NCI-H2029 treated with DMSO at 0.1 percent for 48 hours (cell line): ENCODE data around the gene ZNF414.
"Not testable (repeated sequence)": the region's sequence is repeated elsewhere in the genome, so short reads cannot be mapped to it uniquely, and the experiment has no call there.

Experiments used
- DNase-seq: peaks from one replicate; lab custom pipeline; 2025; lab: John Stamatoyannopoulos, UW

ZNF414 gene, protein sequence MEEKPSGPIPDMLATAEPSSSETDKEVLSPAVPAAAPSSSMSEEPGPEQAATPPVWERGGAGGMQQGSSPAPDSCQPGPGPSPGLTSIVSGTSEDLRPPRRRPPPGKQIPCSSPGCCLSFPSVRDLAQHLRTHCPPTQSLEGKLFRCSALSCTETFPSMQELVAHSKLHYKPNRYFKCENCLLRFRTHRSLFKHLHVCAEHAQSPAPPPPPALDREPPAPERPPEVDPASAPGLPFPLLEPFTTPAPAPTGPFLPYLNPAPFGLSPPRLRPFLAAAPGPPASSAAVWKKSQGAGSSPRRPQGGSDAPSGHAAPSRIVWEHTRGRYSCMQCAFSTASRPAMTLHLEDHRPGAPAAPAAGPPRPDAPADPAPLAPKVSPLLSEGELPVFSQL

GRCh38 chr19:8513687-8514504 lies at the start of gene ZNF414:
Gene ZNF414 (minus strand): TSS chr19:8514167. CDS start chr19:8514046, 121 bp downstream.
- peak; percentile 80 for DNase-seq

GRCh38 chr19:8561075-8561764 lies 47.3 kb upstream of the ZNF414 start:
- DNase-seq = no peak

DNA sequence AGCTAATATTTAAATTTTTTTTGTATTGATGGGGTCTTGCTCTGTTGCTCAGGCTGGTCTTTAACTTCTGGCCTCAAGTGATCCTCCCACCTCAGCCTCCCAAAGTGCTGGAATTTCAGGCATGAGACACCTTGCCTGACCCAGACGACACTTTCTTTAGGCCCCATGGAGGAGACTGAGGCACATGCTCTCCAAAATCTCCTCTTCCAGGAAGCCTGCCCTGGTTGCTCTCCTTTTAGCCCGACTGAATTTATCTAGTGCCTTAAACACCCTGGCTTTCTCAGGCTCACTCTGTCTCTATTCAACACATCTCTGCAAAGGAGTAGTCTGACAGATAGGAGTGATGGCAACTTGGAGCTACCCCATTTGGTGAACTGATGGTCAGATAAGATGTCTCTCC lies 44.4 kb upstream of the ZNF414 start:
- DNase-seq = no peak

DNA sequence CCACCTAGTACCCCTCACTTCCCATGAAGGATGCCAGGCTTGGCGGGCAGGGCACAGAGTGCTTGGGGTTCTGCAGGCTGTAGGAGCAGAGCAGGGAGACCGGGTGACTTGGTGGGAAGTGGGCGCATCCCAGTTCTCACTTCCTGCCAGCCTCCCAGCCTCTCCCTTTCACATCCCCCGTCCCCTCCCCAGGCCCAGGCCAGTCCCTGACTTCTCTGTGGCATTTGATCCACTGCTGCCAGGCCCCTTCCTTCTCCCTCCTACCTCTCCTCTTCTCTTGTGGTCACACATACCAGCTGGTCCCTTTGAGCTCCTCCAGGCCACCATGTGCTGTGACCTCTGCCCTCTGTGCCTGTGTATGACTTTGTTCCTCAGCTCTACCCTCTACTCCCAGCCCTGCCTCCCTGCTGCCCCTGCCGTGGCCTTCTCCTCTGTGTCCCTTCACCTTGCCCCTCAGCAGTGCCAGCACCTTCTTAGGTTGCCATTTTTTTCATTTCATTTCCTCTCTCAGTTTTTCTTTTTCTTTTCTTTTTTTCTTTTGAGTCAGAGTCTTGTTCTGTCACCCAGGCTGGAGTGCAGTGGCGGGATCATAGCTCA lies 43.8 kb upstream of the ZNF414 start:
- DNase-seq = no peak

GRCh38 chr19:8553729-8554128 lies 39.8 kb upstream of the ZNF414 start:
- DNase-seq = not testable (repeated sequence)

DNA sequence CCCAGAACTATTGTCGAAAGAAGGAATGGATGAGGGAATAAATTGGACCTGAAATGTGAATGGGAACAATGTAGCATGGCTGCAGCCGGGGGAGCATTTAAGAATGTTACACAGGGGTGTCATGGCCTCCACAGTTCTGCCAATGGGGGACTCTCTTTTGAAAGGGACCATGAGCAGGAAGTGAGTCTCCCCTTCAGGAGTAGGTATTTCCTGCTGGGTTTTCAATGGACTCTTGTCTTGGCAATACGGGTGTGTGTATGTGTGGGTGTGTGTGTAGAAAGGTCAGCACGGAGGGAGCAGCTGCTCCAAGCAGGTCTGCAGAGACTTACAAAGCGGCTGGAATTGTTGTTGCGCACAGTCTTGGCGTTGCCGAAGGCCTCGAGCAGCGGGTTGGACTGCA lies 38.8 kb upstream of the ZNF414 start:
- DNase-seq = no peak

GRCh38 chr19:8550070-8550469 lies 36.1 kb upstream of the ZNF414 start:
- DNase-seq = no peak

- DNase-seq = no peak
These were observed 31.8 kb upstream of the ZNF414 start for GRCh38 chr19:8545743-8546142.

DNA sequence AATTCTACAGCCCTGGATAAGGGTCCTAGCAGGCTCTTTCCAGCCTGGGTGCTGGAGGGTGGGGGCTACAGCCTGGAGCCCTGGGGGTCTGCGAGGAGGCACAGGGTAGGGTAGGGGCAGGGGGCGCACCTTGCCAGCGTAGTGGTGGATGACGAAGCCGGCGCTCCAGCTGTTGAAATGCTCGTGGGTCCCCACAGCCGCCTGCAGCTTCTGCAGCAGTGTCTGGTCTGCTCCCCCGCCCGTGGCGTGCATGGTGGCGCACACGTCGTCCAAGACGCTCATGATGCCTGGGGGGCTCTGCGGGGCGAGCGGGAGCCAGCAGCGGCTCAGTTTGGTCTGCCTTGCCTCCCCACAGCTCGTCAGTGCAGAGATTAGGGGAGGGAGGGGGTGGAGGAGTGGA lies 30.2 kb upstream of the ZNF414 start:
- no peak for DNase-seq

GRCh38 chr19:8539621-8540149 lies 25.7 kb upstream of the ZNF414 start:
- DNase-seq = no peak

DNA sequence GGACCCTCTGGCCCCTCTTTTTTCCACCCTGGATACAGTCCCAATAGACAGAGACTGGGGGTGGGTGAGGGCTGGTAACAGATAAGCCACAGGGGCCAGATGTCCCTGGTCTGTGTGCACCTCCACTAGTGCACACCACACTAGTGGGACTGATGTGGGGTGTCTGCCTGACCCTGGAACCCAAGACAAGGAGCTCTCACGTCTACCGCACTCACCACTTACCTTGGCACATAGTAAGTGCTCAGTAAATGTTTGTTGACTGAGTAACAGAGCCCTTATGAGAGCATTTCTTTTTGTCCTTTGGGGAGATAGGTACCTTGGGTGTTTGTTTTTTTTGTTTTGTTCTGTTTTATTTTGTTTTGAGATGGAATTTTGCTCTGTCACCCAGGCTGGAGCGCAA lies 23.1 kb upstream of the ZNF414 start:
- DNase-seq = no peak

- no peak for DNase-seq
These were observed 22.3 kb upstream of the ZNF414 start for GRCh38 chr19:8536282-8536681.

DNA sequence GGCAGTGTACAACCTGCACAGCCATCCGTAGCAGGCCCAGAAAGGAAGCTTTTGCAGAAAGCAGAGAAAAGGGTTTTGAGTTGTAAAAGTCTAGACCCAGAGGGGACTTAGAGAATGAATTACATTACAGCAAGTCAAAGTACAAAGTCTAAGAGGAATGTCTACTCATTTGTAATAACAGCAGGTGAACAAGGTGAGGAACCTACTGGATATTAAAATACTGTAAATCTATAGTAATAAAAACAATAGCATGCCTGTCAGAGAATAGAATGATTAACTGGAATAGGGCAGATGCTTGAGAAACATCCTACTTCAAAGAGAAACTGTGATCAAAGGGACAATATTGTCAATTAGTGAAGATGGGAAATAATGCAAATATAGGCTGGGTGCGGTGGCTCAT lies 18.3 kb upstream of the ZNF414 start:
- no peak for DNase-seq

GRCh38 chr19:8531470-8531869 lies 17.5 kb upstream of the ZNF414 start:
- no peak for DNase-seq

DNA sequence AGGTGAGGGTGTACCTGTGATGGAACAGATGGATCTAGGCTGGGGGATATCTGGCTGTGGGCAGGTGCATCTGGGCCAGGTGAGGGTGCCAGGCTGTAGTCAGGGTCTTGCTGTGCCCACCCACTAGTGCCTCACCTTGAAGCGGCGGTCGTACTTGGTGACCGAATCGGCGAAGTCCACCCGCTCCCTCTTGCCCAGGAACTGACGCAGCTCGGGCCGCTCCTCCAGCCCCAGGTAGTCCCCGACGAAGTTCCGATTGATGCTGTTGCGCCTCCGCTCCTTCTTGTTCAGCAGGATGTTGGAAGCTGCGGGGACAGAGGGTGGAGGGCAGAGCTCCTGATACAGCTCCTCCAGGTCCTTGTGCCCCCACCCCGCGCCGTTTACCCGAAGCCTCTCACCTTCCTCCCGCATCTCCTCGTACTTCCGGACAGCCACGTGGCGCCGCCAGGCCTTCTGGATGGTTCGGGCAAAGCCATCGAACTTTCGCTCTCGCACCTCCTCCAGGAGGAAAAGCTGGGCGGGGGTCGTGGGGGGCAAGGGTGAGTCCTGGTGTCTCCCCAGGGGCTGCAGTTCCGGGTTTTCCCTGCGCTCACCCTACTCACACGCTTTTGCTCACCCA lies 16.2 kb upstream of the ZNF414 start:
- no peak for DNase-seq

DNA sequence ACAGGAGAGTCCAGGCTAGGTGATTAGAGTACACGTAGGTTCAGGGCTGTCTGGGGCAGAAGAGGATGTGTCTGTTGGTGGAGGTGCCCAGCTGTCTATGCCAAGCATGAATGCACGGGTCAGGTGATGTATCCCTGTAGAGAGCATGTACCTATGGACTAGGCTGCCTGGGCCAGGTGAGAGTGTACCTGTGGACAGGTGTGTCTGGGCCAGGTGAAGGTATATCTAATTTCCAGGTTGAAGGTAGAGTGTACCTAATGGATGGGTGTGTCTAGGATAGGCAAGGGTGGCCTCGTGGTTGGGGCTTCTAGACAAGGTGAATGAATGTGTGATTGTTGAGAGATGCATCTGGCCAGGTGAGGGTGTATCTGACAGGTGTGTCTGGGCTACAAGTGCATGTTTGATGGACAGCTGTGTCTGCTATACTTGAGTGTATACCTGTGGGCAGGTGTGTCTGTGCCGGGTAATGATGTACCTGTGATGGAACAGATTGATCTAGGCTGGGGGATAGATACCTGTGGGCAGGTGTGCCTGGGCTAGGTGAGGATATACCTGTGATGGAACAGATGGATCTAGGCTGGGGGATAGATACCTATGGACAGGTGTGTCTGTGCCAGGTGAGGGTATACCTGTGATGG lies 15.5 kb upstream of the ZNF414 start:
- DNase-seq = no peak

DNA sequence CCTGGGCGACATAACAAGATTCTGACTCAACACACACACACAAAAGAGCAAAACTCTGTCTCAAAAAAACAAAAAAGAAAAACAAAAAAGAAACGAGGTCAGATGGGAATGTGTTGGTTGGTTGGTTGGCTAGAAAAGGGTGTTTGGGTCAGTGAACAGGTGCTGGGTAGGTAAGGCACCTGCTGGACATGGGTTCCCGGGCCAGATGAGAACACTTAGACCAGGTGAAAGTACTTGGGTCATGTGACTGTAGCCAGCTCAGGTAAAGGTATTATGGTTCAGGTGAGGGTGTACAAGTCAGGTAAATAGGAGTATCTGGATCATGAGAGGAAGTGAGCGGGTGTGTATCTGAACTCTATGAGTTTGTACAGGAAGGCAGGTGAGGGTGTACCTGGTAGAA lies 14.5 kb upstream of the ZNF414 start:
- DNase-seq = no peak

DNA sequence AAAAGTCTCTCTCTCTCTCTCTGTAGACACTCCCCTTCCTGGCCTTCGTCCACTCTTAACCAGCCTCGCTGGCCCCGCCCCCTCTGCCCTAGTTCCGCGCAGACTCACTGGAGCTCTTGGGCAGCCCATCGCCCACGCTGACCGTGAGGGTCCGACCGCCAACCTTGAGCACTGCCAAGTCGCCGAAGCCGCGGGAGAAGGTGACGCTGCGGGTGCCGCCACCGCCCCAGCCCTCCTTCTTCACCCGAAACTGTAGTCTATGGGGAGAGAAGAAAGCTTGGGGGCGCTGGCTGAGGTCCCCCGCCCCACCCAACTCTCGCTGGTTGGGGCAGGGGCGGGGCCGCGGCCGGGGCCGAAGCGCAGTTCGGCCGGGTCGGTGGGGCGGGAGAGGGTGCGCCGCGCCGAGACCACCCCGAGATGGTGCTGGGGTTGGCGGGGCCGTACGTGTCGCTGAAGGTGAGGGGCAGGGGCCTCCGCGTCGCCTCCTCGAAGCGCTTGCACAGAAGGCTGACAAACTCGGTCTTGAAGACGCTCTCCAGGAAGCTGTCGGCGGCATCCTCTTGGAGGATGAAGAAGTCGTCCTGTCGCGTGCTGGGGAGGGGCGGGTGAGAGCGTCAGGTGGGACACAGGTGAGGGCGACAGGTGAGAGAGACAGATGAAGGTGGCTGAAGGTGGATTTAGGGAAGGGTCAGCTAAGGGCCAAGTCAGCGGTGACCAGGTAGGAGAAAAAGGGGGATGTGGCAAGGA lies 12.6 kb upstream of the ZNF414 start:
- DNase-seq = peak; percentile 5

- DNase-seq = no peak
These were observed 11.4 kb upstream of the ZNF414 start for GRCh38 chr19:8525401-8525684.

- DNase-seq = no peak
These were observed 5.4 kb upstream of the ZNF414 start for GRCh38 chr19:8519388-8519787.

DNA sequence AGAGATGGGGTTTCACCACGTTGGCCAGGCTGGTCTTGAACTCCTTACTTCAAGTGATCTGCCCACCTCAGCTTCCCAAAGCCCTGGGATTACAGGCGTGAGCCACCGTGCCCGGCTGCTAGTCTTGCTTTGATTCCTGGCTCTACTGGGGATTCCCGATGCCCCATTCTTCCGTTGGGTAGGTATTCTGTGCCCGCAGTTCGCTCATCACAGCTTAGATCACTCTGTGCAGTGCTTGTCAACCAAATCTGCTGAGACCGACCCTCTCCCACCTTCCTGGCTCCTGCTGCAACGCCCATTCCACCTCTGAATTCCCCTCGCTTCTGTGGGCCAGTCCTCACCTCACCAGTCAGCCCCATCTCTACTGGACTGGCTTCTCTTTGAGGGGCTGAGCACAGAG lies 4.6 kb upstream of the ZNF414 start:
- DNase-seq = no peak
